HEK293 (cell line): ENCODE results near the gene NCAN.

ENCODE experiments used
- CTCF ChIA-PET: fragments of 350-600 bp; formaldehyde crosslinking; extraction: SDS; loops from one replicate; lab custom pipeline; 2021; ENCODE audit warnings: antibody characterized with exemption; lab: Yijun Ruan, JAX
- POLR2A ChIA-PET: fragments of 300-600 bp; formaldehyde crosslinking; extraction: SDS; loops from one replicate; lab custom pipeline; 2020; ENCODE audit warnings: antibody characterized with exemption, inconsistent platforms; lab: Yijun Ruan, JAX
- H3K27ac ChIP-seq: fragments of 200-500 bp; sonication (Bioruptor generic); 2 replicates; pipeline ENCODE4 v1.5.1; 2014; ENCODE audit warnings: low read depth, low read length, control low read depth, inconsistent platforms; ENCODE audit errors: extremely low read depth
- H3K36me3 ChIP-seq, 2 experiments: fragments of 200-500 bp in 1 of 2; sonication (Bioruptor generic) in 1 of 2; 1 replicate in 1 of 2; 2 replicates in 1 of 2; pipeline ENCODE4 v1.5.1; 2014 to 2017; ENCODE audit warnings: inconsistent platforms in 2 of 2, low read length in 2 of 2; ENCODE audit not compliant: control insufficient read depth in 2 of 2, insufficient read depth in 1 of 2
- H3K4me1 ChIP-seq: fragments of 200-500 bp; sonication (Bioruptor generic); 2 replicates; pipeline ENCODE4 v1.5.1; 2014; ENCODE audit warnings: mild to moderate bottlenecking, low read length, inconsistent platforms; ENCODE audit not compliant: control insufficient read depth, insufficient read depth
- H3K4me3 ChIP-seq: 2 replicates; pipeline ENCODE4 v1.5.1; 2011; ENCODE audit warnings: low read depth, mild to moderate bottlenecking, control low read depth, low read length, moderate library complexity
- H3K9me3 ChIP-seq: fragments of 200-500 bp; sonication (Bioruptor generic); 2 replicates; pipeline ENCODE4 v1.5.1; 2014; ENCODE audit warnings: low read depth, low read length, inconsistent platforms; ENCODE audit not compliant: control insufficient read depth, insufficient read depth
- BCL11A ChIP-seq: fragments of 450-650 bp; formaldehyde crosslinking; IDR thresholded peaks from 2 replicates; pipeline ENCODE4 v1.5.1; 2016; ENCODE audit warnings: low read depth, missing biosample characterization, missing genetic modification characterization
- FEZF1 ChIP-seq: fragments of 450-650 bp; formaldehyde crosslinking; IDR thresholded peaks from 2 replicates; pipeline ENCODE4 v1.5.1; 2016; ENCODE audit warnings: missing biosample characterization, missing genetic modification characterization
- KLF10 ChIP-seq: fragments of 450-650 bp; IDR thresholded peaks from 2 replicates; pipeline ENCODE4 v1.5.1; 2018; ENCODE audit warnings: missing biosample characterization, mild to moderate bottlenecking, missing genetic modification characterization
- KLF7 ChIP-seq: fragments of 450-650 bp; formaldehyde crosslinking; IDR thresholded peaks from 2 replicates; pipeline ENCODE4 v1.5.1; 2016; ENCODE audit warnings: missing biosample characterization, missing genetic modification characterization, borderline replicate concordance
- RBAK ChIP-seq: fragments of 450-650 bp; formaldehyde crosslinking; IDR thresholded peaks from 2 replicates; pipeline ENCODE4 v1.5.1; 2016; ENCODE audit warnings: missing biosample characterization, missing genetic modification characterization
- SP3 ChIP-seq: fragments of 450-650 bp; formaldehyde crosslinking; IDR thresholded peaks from 2 replicates; pipeline ENCODE4 v1.5.1; 2016; ENCODE audit warnings: missing biosample characterization, missing genetic modification characterization
- SP7 ChIP-seq: fragments of 450-650 bp; formaldehyde crosslinking; IDR thresholded peaks from 2 replicates; pipeline ENCODE4 v1.5.1; 2016; ENCODE audit warnings: missing biosample characterization, missing genetic modification characterization
- YY1 ChIP-seq: fragments of 450-650 bp; formaldehyde crosslinking; IDR thresholded peaks from 2 replicates; pipeline ENCODE4 v1.5.1; 2018; ENCODE audit warnings: missing biosample characterization, missing genetic modification characterization
- ZBTB1 ChIP-seq: fragments of 450-650 bp; formaldehyde crosslinking; IDR thresholded peaks from 2 replicates; pipeline ENCODE4 v1.5.1; 2016; ENCODE audit warnings: missing biosample characterization, missing genetic modification characterization
- ZFP37 ChIP-seq: fragments of 450-650 bp; formaldehyde crosslinking; IDR thresholded peaks from 2 replicates; pipeline ENCODE4 v1.5.1; 2016; ENCODE audit warnings: missing biosample characterization, missing genetic modification characterization
- ZNF112 ChIP-seq: fragments of 450-650 bp; formaldehyde crosslinking; IDR thresholded peaks from 2 replicates; pipeline ENCODE4 v1.5.0; 2017; ENCODE audit warnings: missing biosample characterization, missing genetic modification characterization
- ZNF2 ChIP-seq: fragments of 450-650 bp; formaldehyde crosslinking; IDR thresholded peaks from 2 replicates; pipeline ENCODE4 v1.5.1; 2016; ENCODE audit warnings: missing biosample characterization, missing genetic modification characterization
- ZNF221 ChIP-seq: fragments of 450-650 bp; formaldehyde crosslinking; IDR thresholded peaks from 2 replicates; pipeline ENCODE4 v1.5.1; 2017; ENCODE audit warnings: missing biosample characterization, missing genetic modification characterization, borderline replicate concordance
- ZNF23 ChIP-seq: fragments of 450-650 bp; formaldehyde crosslinking; IDR thresholded peaks from 2 replicates; pipeline ENCODE4 v1.5.1; 2016; ENCODE audit warnings: missing biosample characterization, missing genetic modification characterization, borderline replicate concordance
- ZNF239 ChIP-seq: fragments of 450-650 bp; formaldehyde crosslinking; IDR thresholded peaks from 2 replicates; pipeline ENCODE4 v1.5.1; 2016; ENCODE audit warnings: missing biosample characterization, missing genetic modification characterization
- ZNF302 ChIP-seq: fragments of 450-650 bp; formaldehyde crosslinking; IDR thresholded peaks from 2 replicates; pipeline ENCODE4 v1.5.1; 2016; ENCODE audit warnings: missing biosample characterization, missing genetic modification characterization, low read depth
- ZNF354C ChIP-seq: fragments of 450-650 bp; formaldehyde crosslinking; IDR thresholded peaks from 2 replicates; pipeline ENCODE4 v1.5.1; 2016; ENCODE audit warnings: missing biosample characterization, missing genetic modification characterization, low read depth, borderline replicate concordance
- ZNF426 ChIP-seq: fragments of 450-650 bp; formaldehyde crosslinking; IDR thresholded peaks from 2 replicates; pipeline ENCODE4 v1.5.1; 2017; ENCODE audit warnings: missing biosample characterization, missing genetic modification characterization, mild to moderate bottlenecking, inconsistent platforms, moderate library complexity
- ZNF558 ChIP-seq: fragments of 450-650 bp; formaldehyde crosslinking; IDR thresholded peaks from 2 replicates; pipeline ENCODE4 v1.5.1; 2016; ENCODE audit warnings: missing biosample characterization, missing genetic modification characterization
- ZNF837 ChIP-seq: fragments of 450-650 bp; formaldehyde crosslinking; IDR thresholded peaks from 2 replicates; pipeline ENCODE4 v1.5.1; 2016; ENCODE audit warnings: missing biosample characterization, missing genetic modification characterization
- TF ChIP-seq, protein P1 (sequence below): fragments of 450-650 bp; formaldehyde crosslinking; IDR thresholded peaks from 2 replicates; pipeline ENCODE4 v1.5.1; 2016; ENCODE audit warnings: missing biosample characterization, missing genetic modification characterization
- TF ChIP-seq, protein P2 (sequence below): fragments of 450-650 bp; formaldehyde crosslinking; IDR thresholded peaks from 2 replicates; pipeline ENCODE4 v1.5.1; 2016; ENCODE audit warnings: missing biosample characterization, missing genetic modification characterization
- TF ChIP-seq, protein P3 (sequence below): fragments of 450-650 bp; formaldehyde crosslinking; conservative IDR thresholded peaks from 2 replicates; pipeline ENCODE4 v1.5.1; 2016; ENCODE audit warnings: low read depth, missing biosample characterization, missing genetic modification characterization
- TF ChIP-seq, protein P4 (sequence below): fragments of 450-650 bp; formaldehyde crosslinking; IDR thresholded peaks from 2 replicates; pipeline ENCODE4 v1.5.1; 2016; ENCODE audit warnings: missing biosample characterization, missing genetic modification characterization, borderline replicate concordance

The NCAN gene

DNA sequence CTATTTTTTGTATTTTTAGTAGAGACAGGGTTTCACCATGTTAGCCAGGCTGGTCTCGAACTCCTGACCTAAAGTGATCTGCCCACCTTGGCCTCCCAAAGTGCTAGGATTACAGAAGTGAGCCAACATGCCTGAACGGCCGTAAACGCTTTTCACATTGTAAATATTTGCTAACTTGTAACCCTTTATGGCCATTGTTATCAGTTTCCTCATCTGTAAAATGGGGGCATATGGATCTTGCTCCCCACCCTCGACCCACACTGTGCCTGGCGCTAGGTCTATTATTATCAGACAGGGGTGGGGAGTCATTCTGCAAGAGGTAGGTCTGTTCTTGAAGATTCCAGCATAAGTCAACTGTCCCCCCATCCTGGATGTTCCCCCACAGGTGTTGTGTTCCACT is 11.9 kb downstream of the NCAN start:
- POLR2A ChIA-PET: interaction anchor here (1.8 kb wide), 1 partner anchor 31 kb away, joined by 4 read pairs; no protein-coding TSS in a partner anchor
- no peak for TF ChIP-seq ZBTB1 (tag by site-specific recombination)
- TF ChIP-seq ZNF23 (tag by site-specific recombination): no peak
- no peak for TF ChIP-seq KLF7 (tag by site-specific recombination)
- TF ChIP-seq ZNF221 (tag by site-specific recombination): no peak
- TF ChIP-seq ZNF239: no peak
- no peak for TF ChIP-seq ZNF302 (tag by site-specific recombination)
- no peak for TF ChIP-seq ZNF112 (tag by site-specific recombination)
- no peak for TF ChIP-seq ZFP37 (tag by site-specific recombination)
- TF ChIP-seq BCL11A: no peak
- TF ChIP-seq, protein P1, sequence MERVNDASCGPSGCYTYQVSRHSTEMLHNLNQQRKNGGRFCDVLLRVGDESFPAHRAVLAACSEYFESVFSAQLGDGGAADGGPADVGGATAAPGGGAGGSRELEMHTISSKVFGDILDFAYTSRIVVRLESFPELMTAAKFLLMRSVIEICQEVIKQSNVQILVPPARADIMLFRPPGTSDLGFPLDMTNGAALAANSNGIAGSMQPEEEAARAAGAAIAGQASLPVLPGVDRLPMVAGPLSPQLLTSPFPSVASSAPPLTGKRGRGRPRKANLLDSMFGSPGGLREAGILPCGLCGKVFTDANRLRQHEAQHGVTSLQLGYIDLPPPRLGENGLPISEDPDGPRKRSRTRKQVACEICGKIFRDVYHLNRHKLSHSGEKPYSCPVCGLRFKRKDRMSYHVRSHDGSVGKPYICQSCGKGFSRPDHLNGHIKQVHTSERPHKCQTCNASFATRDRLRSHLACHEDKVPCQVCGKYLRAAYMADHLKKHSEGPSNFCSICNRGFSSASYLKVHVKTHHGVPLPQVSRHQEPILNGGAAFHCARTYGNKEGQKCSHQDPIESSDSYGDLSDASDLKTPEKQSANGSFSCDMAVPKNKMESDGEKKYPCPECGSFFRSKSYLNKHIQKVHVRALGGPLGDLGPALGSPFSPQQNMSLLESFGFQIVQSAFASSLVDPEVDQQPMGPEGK (tag by site-specific recombination): no peak
- no peak for TF ChIP-seq ZNF558 (tag by site-specific recombination)
- no peak for TF ChIP-seq SP3
- TF ChIP-seq KLF10: no peak
- TF ChIP-seq, protein P2, sequence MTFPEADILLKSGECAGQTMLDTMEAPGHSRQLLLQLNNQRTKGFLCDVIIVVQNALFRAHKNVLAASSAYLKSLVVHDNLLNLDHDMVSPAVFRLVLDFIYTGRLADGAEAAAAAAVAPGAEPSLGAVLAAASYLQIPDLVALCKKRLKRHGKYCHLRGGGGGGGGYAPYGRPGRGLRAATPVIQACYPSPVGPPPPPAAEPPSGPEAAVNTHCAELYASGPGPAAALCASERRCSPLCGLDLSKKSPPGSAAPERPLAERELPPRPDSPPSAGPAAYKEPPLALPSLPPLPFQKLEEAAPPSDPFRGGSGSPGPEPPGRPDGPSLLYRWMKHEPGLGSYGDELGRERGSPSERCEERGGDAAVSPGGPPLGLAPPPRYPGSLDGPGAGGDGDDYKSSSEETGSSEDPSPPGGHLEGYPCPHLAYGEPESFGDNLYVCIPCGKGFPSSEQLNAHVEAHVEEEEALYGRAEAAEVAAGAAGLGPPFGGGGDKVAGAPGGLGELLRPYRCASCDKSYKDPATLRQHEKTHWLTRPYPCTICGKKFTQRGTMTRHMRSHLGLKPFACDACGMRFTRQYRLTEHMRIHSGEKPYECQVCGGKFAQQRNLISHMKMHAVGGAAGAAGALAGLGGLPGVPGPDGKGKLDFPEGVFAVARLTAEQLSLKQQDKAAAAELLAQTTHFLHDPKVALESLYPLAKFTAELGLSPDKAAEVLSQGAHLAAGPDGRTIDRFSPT: no peak
- TF ChIP-seq YY1 (tag by site-specific recombination): no peak
- no peak for TF ChIP-seq SP7 (tag by site-specific recombination)
- TF ChIP-seq, protein P3, sequence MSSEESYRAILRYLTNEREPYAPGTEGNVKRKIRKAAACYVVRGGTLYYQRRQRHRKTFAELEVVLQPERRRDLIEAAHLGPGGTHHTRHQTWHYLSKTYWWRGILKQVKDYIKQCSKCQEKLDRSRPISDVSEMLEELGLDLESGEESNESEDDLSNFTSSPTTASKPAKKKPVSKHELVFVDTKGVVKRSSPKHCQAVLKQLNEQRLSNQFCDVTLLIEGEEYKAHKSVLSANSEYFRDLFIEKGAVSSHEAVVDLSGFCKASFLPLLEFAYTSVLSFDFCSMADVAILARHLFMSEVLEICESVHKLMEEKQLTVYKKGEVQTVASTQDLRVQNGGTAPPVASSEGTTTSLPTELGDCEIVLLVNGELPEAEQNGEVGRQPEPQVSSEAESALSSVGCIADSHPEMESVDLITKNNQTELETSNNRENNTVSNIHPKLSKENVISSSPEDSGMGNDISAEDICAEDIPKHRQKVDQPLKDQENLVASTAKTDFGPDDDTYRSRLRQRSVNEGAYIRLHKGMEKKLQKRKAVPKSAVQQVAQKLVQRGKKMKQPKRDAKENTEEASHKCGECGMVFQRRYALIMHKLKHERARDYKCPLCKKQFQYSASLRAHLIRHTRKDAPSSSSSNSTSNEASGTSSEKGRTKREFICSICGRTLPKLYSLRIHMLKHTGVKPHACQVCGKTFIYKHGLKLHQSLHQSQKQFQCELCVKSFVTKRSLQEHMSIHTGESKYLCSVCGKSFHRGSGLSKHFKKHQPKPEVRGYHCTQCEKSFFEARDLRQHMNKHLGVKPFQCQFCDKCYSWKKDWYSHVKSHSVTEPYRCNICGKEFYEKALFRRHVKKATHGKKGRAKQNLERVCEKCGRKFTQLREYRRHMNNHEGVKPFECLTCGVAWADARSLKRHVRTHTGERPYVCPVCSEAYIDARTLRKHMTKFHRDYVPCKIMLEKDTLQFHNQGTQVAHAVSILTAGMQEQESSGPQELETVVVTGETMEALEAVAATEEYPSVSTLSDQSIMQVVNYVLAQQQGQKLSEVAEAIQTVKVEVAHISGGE (tag by site-specific recombination): no peak
- TF ChIP-seq ZNF2 (tag by site-specific recombination): no peak
- no peak overlapping the region for H3K27ac ChIP-seq
- no peak overlapping the region for H3K4me3 ChIP-seq
- CTCF ChIA-PET: interaction anchor here (0.6 to 2.5 kb wide), 7 partner anchors 22 to 309 kb away, joined by 3 to 14 read pairs (median 4); no protein-coding TSS in a partner anchor
- H3K9me3 ChIP-seq: no peaks in the 10 kb centered on the region
- H3K4me1 ChIP-seq: no peaks in the 10 kb centered on the region
- no peaks in the 10 kb centered on the region for H3K36me3 ChIP-seq

DNA sequence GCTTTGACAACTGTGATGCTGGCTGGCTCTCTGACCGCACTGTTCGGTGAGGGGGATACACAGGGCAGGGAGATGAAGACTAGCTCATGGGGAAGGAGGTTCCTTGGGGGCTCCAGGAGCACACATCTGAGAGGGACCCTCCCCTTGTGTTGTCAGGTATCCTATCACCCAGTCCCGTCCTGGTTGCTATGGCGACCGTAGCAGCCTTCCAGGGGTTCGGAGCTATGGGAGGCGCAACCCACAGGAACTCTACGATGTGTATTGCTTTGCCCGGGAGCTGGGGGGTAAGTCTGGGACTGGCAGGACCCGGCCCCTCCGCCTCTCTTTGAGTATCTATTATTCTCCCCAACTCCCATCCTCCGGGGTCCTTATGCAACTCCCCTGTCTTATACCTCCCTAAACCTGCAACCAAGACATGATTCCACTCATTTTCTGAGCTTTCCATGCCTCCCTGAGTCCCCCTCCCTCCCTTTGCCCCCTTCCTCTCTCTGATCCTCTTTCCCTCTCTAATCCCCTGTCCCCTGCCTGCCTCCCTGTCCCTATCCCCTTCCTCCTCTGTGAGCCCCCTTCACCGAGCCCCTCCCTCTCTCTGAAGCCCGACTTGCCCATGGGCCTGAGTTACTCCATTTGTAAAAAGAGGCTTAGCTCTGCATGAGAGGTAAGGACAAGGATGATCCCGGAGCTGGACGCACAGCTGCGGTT is 12.5 kb downstream of the NCAN start:
- ChIA-PET CTCF (interaction anchor here (0.6 to 2.5 kb wide), 12 partner anchors 8 to 308 kb away, joined by 3 to 16 read pairs (median 4); no protein-coding TSS in a partner anchor), POLR2A (interaction anchor here (1.8 kb wide), 2 partner anchors 21 to 31 kb away, joined by 4 read pairs; partner anchors contain the start of gene NR2C2AP)
- Histone ChIP-seq H3K36me3 (no peaks in the 10 kb centered on the region), H3K9me3 (no peaks in the 10 kb centered on the region), H3K27ac (no peak overlapping the region), H3K4me1 (no peaks in the 10 kb centered on the region), H3K4me3 (no peak overlapping the region)
- TF ChIP-seq ZNF426 (no peak), ZNF354C (no peak), ZNF837 (tag by site-specific recombination) (no peak), RBAK (tag by site-specific recombination) (no peak), ZNF2 (tag by site-specific recombination) (no peak), FEZF1 (tag by site-specific recombination) (no peak)
- TF ChIP-seq, protein P4, sequence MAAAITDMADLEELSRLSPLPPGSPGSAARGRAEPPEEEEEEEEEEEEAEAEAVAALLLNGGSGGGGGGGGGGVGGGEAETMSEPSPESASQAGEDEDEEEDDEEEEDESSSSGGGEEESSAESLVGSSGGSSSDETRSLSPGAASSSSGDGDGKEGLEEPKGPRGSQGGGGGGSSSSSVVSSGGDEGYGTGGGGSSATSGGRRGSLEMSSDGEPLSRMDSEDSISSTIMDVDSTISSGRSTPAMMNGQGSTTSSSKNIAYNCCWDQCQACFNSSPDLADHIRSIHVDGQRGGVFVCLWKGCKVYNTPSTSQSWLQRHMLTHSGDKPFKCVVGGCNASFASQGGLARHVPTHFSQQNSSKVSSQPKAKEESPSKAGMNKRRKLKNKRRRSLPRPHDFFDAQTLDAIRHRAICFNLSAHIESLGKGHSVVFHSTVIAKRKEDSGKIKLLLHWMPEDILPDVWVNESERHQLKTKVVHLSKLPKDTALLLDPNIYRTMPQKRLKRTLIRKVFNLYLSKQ (tag by site-specific recombination): no peak
